Measurements from ENCODE around the gene ASTN2.

DNA sequence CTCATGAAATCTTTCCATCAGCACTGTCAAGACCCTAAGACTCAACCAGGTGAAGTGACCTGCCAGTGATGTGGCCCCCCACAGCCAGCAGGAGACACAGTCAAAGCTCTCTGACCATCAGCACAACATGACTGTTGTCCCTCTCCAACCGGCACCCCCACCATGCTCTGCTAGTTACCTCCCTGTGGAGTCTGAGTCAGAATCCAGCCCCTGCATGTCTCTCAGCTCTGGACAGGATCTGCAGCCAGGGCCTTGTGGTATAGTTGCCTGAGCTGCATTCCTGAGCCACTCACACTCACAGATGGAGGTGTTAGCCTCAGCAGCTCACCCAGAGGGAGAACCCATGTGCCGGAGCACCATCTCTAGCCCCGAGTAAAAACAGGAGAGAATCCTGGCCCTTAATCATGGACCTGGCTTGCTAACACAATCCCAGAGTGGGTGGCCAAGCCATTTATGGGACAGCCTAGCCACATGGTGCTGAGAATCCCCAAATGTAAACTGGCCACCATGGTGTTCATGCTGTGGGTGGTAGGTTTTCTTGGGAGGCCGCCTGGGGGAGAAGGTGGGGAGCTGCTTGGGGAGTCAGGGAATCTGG is 1023.5 kb downstream of the ASTN2 start:
- TF ChIP-seq, protein P1, sequence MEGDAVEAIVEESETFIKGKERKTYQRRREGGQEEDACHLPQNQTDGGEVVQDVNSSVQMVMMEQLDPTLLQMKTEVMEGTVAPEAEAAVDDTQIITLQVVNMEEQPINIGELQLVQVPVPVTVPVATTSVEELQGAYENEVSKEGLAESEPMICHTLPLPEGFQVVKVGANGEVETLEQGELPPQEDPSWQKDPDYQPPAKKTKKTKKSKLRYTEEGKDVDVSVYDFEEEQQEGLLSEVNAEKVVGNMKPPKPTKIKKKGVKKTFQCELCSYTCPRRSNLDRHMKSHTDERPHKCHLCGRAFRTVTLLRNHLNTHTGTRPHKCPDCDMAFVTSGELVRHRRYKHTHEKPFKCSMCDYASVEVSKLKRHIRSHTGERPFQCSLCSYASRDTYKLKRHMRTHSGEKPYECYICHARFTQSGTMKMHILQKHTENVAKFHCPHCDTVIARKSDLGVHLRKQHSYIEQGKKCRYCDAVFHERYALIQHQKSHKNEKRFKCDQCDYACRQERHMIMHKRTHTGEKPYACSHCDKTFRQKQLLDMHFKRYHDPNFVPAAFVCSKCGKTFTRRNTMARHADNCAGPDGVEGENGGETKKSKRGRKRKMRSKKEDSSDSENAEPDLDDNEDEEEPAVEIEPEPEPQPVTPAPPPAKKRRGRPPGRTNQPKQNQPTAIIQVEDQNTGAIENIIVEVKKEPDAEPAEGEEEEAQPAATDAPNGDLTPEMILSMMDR (conservative IDR thresholded peaks at IDR 0.05; ENCODE audit: low read depth in 2 of 2): no peak
- TF ChIP-seq REST (IDR thresholded peaks at IDR 0.05; ENCODE audit: unreplicated experiment) (no peak), ZNF331 (CRISPR knock-in tag; IDR thresholded peaks at IDR 0.05; ENCODE audit: low read depth) (no peak), POLR2AphosphoS5 (IDR thresholded peaks at IDR 0.05; ENCODE audit: low read depth) (no peak), EZH2phosphoT487 (IDR thresholded peaks at IDR 0.05; ENCODE audit: unreplicated experiment) (no peak)

Data from GM23338 (cell line).